Calu3 (cell line): ENCODE results near the gene GPI. TPM values are rescaled to one million over a fixed set of nuclear protein-coding genes. Genes with fewer than 3 reads are reported as not detected.
"Not testable (repeated sequence)": the region's sequence is repeated elsewhere in the genome, so short reads cannot be mapped to it uniquely, and the experiment has no call there.

Experiments used
- BruUV-seq: library from RNA; stranded (reverse); fragments of 400-500 nt; replicated peaks from 2 replicates; lab custom pipeline; 2021; lab: Mats Ljungman, UMichigan
- CTCF ChIA-PET: fragments of 300-600 bp; sonication (Branson Sonifier 250); formaldehyde crosslinking; loops from one replicate; lab custom pipeline; 2022; ENCODE audit warnings: antibody characterized with exemption; lab: Charles Lee
- DNase-seq: peaks from one replicate; pipeline ENCODE4 v3.0.0; 2022
- H3K27ac Mint-ChIP-seq: one replicate; pipeline ENCODE4 v1.8.0; 2022; ENCODE audit warnings: mixed read lengths; ENCODE audit not compliant: unreplicated experiment
- H3K27me3 Mint-ChIP-seq: one replicate; pipeline ENCODE4 v1.8.0; 2022; ENCODE audit warnings: mixed read lengths; ENCODE audit not compliant: unreplicated experiment
- H3K36me3 Mint-ChIP-seq: one replicate; pipeline ENCODE4 v1.8.0; 2022; ENCODE audit warnings: mild to moderate bottlenecking, moderate library complexity, mixed read lengths; ENCODE audit not compliant: insufficient read depth, unreplicated experiment
- H3K4me1 Mint-ChIP-seq: one replicate; pipeline ENCODE4 v1.8.0; 2022; ENCODE audit warnings: mild to moderate bottlenecking, low read depth, mixed read lengths; ENCODE audit not compliant: unreplicated experiment
- H3K4me3 Mint-ChIP-seq: one replicate; pipeline ENCODE4 v1.8.0; 2022; ENCODE audit warnings: mild to moderate bottlenecking, low read depth, moderate library complexity, mixed read lengths; ENCODE audit not compliant: unreplicated experiment
- H3K9me3 Mint-ChIP-seq: one replicate; pipeline ENCODE4 v1.8.0; 2022; ENCODE audit warnings: low read depth, mixed read lengths; ENCODE audit not compliant: unreplicated experiment
- CTCF ChIP-seq: fragments of 200-600 bp; IDR thresholded peaks from one replicate; pipeline ENCODE4 v1.8.0; 2022; ENCODE audit warnings: antibody characterized with exemption; ENCODE audit not compliant: unreplicated experiment
- intact Hi-C: fragments of 100-400 bp; cut with micrococcal nuclease; formaldehyde crosslinking; loops from one replicate; pipeline ENCODE4 v1.10.0; 2022; ENCODE audit not compliant: unreplicated experiment
- total RNA-seq: library from RNA; stranded (reverse); gene quantifications from 2 replicates; pipeline ENCODE4 v1.2.3, GENCODE V29; 2022

The GPI gene
- total RNA-seq, 1 experiment from 2014 or later: 375 TPM

GRCh38 chr19:34382471-34382870 is 17.5 kb downstream of the GPI start:
- TF ChIP-seq CTCF: no peak
- CTCF ChIA-PET: no interaction called here
- Mint-ChIP-seq H3K27me3 (no peaks in the 10 kb centered on the region), H3K9me3 (no peaks in the 10 kb centered on the region), H3K4me3 (no peak overlapping the region), H3K27ac (no peak overlapping the region), H3K36me3 (peaks cover 66% of the 10 kb centered on the region), H3K4me1 (no peaks in the 10 kb centered on the region)
- no TSS peak for BruUV-seq
- DNase-seq: no peak
- intact Hi-C loops: no loop called here

GRCh38 chr19:34383599-34383998 is 18.6 kb downstream of the GPI start:
- intact Hi-C loops: no loop called here
- no TSS peak for BruUV-seq
- no peak for DNase-seq
- no peak for TF ChIP-seq CTCF
- H3K27me3 Mint-ChIP-seq: no peaks in the 10 kb centered on the region
- CTCF ChIA-PET: interaction anchor here (0.6 kb wide), 1 partner anchor 186 kb away, joined by 3 read pairs; no protein-coding TSS in a partner anchor
- no peaks in the 10 kb centered on the region for H3K9me3 Mint-ChIP-seq
- H3K4me1 Mint-ChIP-seq: no peaks in the 10 kb centered on the region
- no peak overlapping the region for H3K4me3 Mint-ChIP-seq
- no peak overlapping the region for H3K27ac Mint-ChIP-seq
- H3K36me3 Mint-ChIP-seq: peaks cover 62% of the 10 kb centered on the region

- Mint-ChIP-seq H3K27ac (no peak overlapping the region), H3K4me3 (no peak overlapping the region), H3K4me1 (no peaks in the 10 kb centered on the region), H3K27me3 (no peaks in the 10 kb centered on the region), H3K9me3 (no peaks in the 10 kb centered on the region), H3K36me3 (peaks cover 48% of the 10 kb centered on the region)
- no TSS peak for BruUV-seq
- intact Hi-C loops: no loop called here
- DNase-seq: no peak
- CTCF ChIA-PET: no interaction called here
- TF ChIP-seq CTCF: no peak
Observed at GRCh38 chr19:34386645-34387445, 21.8 kb downstream of the GPI start.

GRCh38 chr19:34387446-34387810 is 22.4 kb downstream of the GPI start:
- no peak overlapping the region for H3K4me3 Mint-ChIP-seq
- no peaks in the 10 kb centered on the region for H3K9me3 Mint-ChIP-seq
- TF ChIP-seq CTCF: no peak
- CTCF ChIA-PET: no interaction called here
- intact Hi-C loops: no loop called here
- no peak for DNase-seq
- peaks cover 42% of the 10 kb centered on the region for H3K36me3 Mint-ChIP-seq
- no peaks in the 10 kb centered on the region for H3K4me1 Mint-ChIP-seq
- H3K27me3 Mint-ChIP-seq: no peaks in the 10 kb centered on the region
- H3K27ac Mint-ChIP-seq: no peak overlapping the region
- no TSS peak for BruUV-seq

GRCh38 chr19:34388745-34389144 is 23.7 kb downstream of the GPI start:
- H3K4me1 Mint-ChIP-seq, intact Hi-C loops, H3K27me3 Mint-ChIP-seq, H3K9me3 Mint-ChIP-seq, H3K27ac Mint-ChIP-seq, H3K4me3 Mint-ChIP-seq, DNase-seq, BruUV-seq: not testable (repeated sequence)
- CTCF ChIA-PET: interaction anchor here (0.6 kb wide), 1 partner anchor 1294 kb away, joined by 3 read pairs; no protein-coding TSS in a partner anchor
- H3K36me3 Mint-ChIP-seq: peaks cover 29% of the 10 kb centered on the region
